Ishikawa (cell line): Measurements from ENCODE around the gene ESR1.

Source experiments
- CEBPB ChIP-seq: IDR thresholded peaks from 2 replicates; pipeline ENCODE4 v1.6.1; 2012
- CREB1 ChIP-seq: IDR thresholded peaks from 2 replicates; pipeline ENCODE4 v1.6.1; 2012; ENCODE audit warnings: low read depth
- EGR1 ChIP-seq: IDR thresholded peaks from 2 replicates; pipeline ENCODE4 v1.6.1; 2012
- EP300 ChIP-seq: IDR thresholded peaks from 2 replicates; pipeline ENCODE4 v1.6.1; 2012; ENCODE audit warnings: borderline replicate concordance
- FOXM1 ChIP-seq: IDR thresholded peaks from 2 replicates; pipeline ENCODE4 v1.6.1; 2012; ENCODE audit warnings: low read depth, borderline replicate concordance
- MAX ChIP-seq: IDR thresholded peaks from 2 replicates; pipeline ENCODE4 v1.6.1; 2012
- NFIC ChIP-seq: IDR thresholded peaks from 2 replicates; pipeline ENCODE4 v1.6.1; 2012
- RAD21 ChIP-seq: IDR thresholded peaks from 2 replicates; pipeline ENCODE4 v1.6.1; 2012; ENCODE audit warnings: low read depth
- REST ChIP-seq: IDR thresholded peaks from 2 replicates; pipeline ENCODE4 v1.6.1; 2012; ENCODE audit warnings: low read depth, mild to moderate bottlenecking
- TAF1 ChIP-seq: IDR thresholded peaks from 2 replicates; pipeline ENCODE4 v1.6.1; 2012; ENCODE audit warnings: low read depth, mild to moderate bottlenecking
- TCF12 ChIP-seq: IDR thresholded peaks from 2 replicates; pipeline ENCODE4 v1.6.1; 2012; ENCODE audit warnings: low read depth
- TEAD4 ChIP-seq: IDR thresholded peaks from 2 replicates; pipeline ENCODE4 v1.6.1; 2012
- USF1 ChIP-seq: IDR thresholded peaks from 2 replicates; pipeline ENCODE4 v1.6.1; 2012
- YY1 ChIP-seq: IDR thresholded peaks from 2 replicates; pipeline ENCODE4 v1.6.1; 2012; ENCODE audit warnings: low read depth
- ZBTB7A ChIP-seq: IDR thresholded peaks from 2 replicates; pipeline ENCODE4 v1.6.1; 2012; ENCODE audit warnings: low read depth

ESR1 gene

GRCh38 chr6:152107973-152108372, 300.5 kb downstream of the ESR1 start:
- TF ChIP-seq YY1 = no peak

GRCh38 chr6:152110886-152111820, 303.7 kb downstream of the ESR1 start:
- no peak for TF ChIP-seq RAD21
- no peak for TF ChIP-seq CREB1
- no peak for TF ChIP-seq CEBPB
- no peak for TF ChIP-seq MAX
- TF ChIP-seq YY1 = no peak
- TF ChIP-seq ZBTB7A = no peak
- TF ChIP-seq EP300 = no peak
- TF ChIP-seq FOXM1 = no peak
- TF ChIP-seq USF1 = no peak
- no peak for TF ChIP-seq TEAD4
- TF ChIP-seq TAF1 = no peak
- no peak for TF ChIP-seq REST

- TF ChIP-seq REST = no peak
Observed at GRCh38 chr6:152112491-152113261, 305.2 kb downstream of the ESR1 start.

GRCh38 chr6:152117156-152118133, 310.0 kb downstream of the ESR1 start:
- TF ChIP-seq YY1 (no peak), TCF12 (no peak)

- no peak for TF ChIP-seq REST
- no peak for TF ChIP-seq EP300
- TF ChIP-seq ZBTB7A = no peak
- no peak for TF ChIP-seq YY1
- TF ChIP-seq MAX = no peak
- TF ChIP-seq TAF1 = no peak
- no peak for TF ChIP-seq FOXM1
- no peak for TF ChIP-seq TCF12
- TF ChIP-seq TEAD4 = no peak
- no peak for TF ChIP-seq RAD21
- TF ChIP-seq EGR1 = no peak
- TF ChIP-seq CREB1 = no peak
- no peak for TF ChIP-seq USF1
- TF ChIP-seq NFIC = no peak
Observed at GRCh38 chr6:152118224-152118623, 310.7 kb downstream of the ESR1 start.
